Endothelial cell of umbilical vein (primary cell): Measurements from ENCODE around the gene ZBTB7C. TPM values are rescaled to one million over a fixed set of nuclear protein-coding genes. Genes with fewer than 3 reads are reported as not detected.

ENCODE experiments used
- BruUV-seq: library from RNA; stranded (reverse); fragments of 400-500 nt; replicated peaks from 2 replicates; lab custom pipeline; 2021; lab: Mats Ljungman, UMichigan
- CTCF ChIA-PET: fragments of 300-600, 350-600 bp; sonication (Branson Sonifier 250); formaldehyde crosslinking; loops from one replicate; lab custom pipeline; 2021; ENCODE audit warnings: antibody characterized with exemption, inconsistent platforms; lab: Charles Lee
- POLR2A ChIA-PET: fragments of 300-600, 350-600 bp; sonication (Branson Sonifier 250); formaldehyde crosslinking; loops from one replicate; lab custom pipeline; 2021; ENCODE audit warnings: antibody characterized with exemption, inconsistent platforms; lab: Charles Lee
- DNase-seq: peaks from one replicate; pipeline ENCODE4 v3.0.0-alpha.2; 2011; ENCODE audit warnings: low read depth, low spot score
- FAIRE-seq: peaks from 2 replicates; lab custom pipeline; 2011; peaks lifted over from hg19 to GRCh38; lab: Jason Lieb, UNC
- H2AFZ ChIP-seq: 2 replicates; pipeline ENCODE4 v1.6.0; 2012; ENCODE audit warnings: low read depth, low read length, control low read depth, inconsistent platforms
- H3K27ac ChIP-seq: 2 replicates; pipeline ENCODE4 v1.5.1; 2011; ENCODE audit warnings: low read depth, mild to moderate bottlenecking, control low read depth, low read length, moderate library complexity; ENCODE audit not compliant: insufficient read depth
- H3K27me3 ChIP-seq, 2 experiments: 2 replicates each; pipeline versions ENCODE4 v1.6.0 to v1.6.1; 2011; ENCODE audit warnings: low read length in 2 of 2, mixed read lengths in 1 of 2; ENCODE audit not compliant: control insufficient read depth in 2 of 2, insufficient read depth in 2 of 2
- H3K36me3 ChIP-seq, 2 experiments: 2 replicates in 1 of 2; 3 replicates in 1 of 2; pipeline ENCODE4 v1.5.1; 2011; ENCODE audit warnings: low read length in 2 of 2, mild to moderate bottlenecking in 1 of 2, moderate library complexity in 1 of 2; ENCODE audit not compliant: control insufficient read depth in 2 of 2, insufficient read depth in 2 of 2; ENCODE audit errors: extremely low read depth in 1 of 2
- H3K4me1 ChIP-seq: 3 replicates; pipeline ENCODE4 v1.5.1; 2011; ENCODE audit warnings: mild to moderate bottlenecking, low read length; ENCODE audit not compliant: control insufficient read depth, insufficient read depth; ENCODE audit errors: extremely low read depth
- H3K4me2 ChIP-seq: 2 replicates; pipeline ENCODE4 v1.6.1; 2011; ENCODE audit warnings: low read length, control low read depth, mixed read lengths; ENCODE audit not compliant: insufficient read depth
- H3K4me3 ChIP-seq, 3 experiments: fragments of 200-600 bp in 1 of 3; sonication (generic), shearing (Covaris generic) in 1 of 3; replicated peaks in 1 of 3; 2 replicates each; pipeline ENCODE4 v1.5.1; 2011 to 2016; ENCODE audit warnings: control low read depth in 3 of 3, low read length in 3 of 3, mild to moderate bottlenecking in 2 of 3, inconsistent platforms in 1 of 3, low read depth in 1 of 3, moderate library complexity in 1 of 3; ENCODE audit not compliant: insufficient read depth in 1 of 3
- H3K79me2 ChIP-seq: 2 replicates; pipeline ENCODE4 v1.6.0; 2012; ENCODE audit warnings: low read length, inconsistent platforms; ENCODE audit not compliant: control insufficient read depth, insufficient read depth
- H3K9ac ChIP-seq: replicated peaks from 2 replicates; pipeline ENCODE3; 2011; ENCODE audit warnings: low read length, control low read depth; ENCODE audit not compliant: insufficient read depth; ENCODE audit errors: extremely low read depth
- H3K9me1 ChIP-seq: replicated peaks from 3 replicates; pipeline ENCODE4 v1.6.0; 2011; ENCODE audit warnings: mild to moderate bottlenecking, low read length; ENCODE audit not compliant: control insufficient read depth, insufficient read depth; ENCODE audit errors: extremely low read depth
- H3K9me3 ChIP-seq: replicated peaks from 2 replicates; pipeline ENCODE4 v1.5.1; 2012; ENCODE audit warnings: low read length, inconsistent platforms; ENCODE audit not compliant: control insufficient read depth, insufficient read depth
- H4K20me1 ChIP-seq: replicated peaks from 2 replicates; pipeline ENCODE3; 2011; ENCODE audit warnings: mild to moderate bottlenecking, low read length; ENCODE audit not compliant: control insufficient read depth, insufficient read depth; ENCODE audit errors: extremely low read depth
- CTCF ChIP-seq, 2 donors: IDR thresholded peaks; 1 replicate in 1 of 2; 2 replicates in 1 of 2; pipeline ENCODE4 v1.5.1; 2011; ENCODE audit warnings: low read length in 2 of 2, mild to moderate bottlenecking in 2 of 2, moderate library complexity in 2 of 2, control low read depth in 1 of 2, inconsistent platforms in 1 of 2, low read depth in 1 of 2; ENCODE audit not compliant: insufficient read depth in 1 of 2; ENCODE audit errors: extremely low read depth in 1 of 2
- EZH2 ChIP-seq: IDR thresholded peaks from 2 replicates; pipeline ENCODE4 v1.6.1; 2012; ENCODE audit warnings: borderline replicate concordance, low read depth, mild to moderate bottlenecking, moderate library complexity, low read length, inconsistent platforms; ENCODE audit not compliant: severe bottlenecking
- FOS ChIP-seq: IDR thresholded peaks from 2 replicates; pipeline ENCODE4 v1.6.1; 2011; ENCODE audit warnings: mild to moderate bottlenecking, low read length, moderate library complexity, borderline replicate concordance; ENCODE audit not compliant: insufficient read depth
- GATA2 ChIP-seq: IDR thresholded peaks from 2 replicates; pipeline ENCODE4 v1.7.0; 2011; ENCODE audit warnings: low read depth, mild to moderate bottlenecking, moderate library complexity, mixed read lengths, low read length; ENCODE audit not compliant: insufficient read length, insufficient read depth
- JUN ChIP-seq: IDR thresholded peaks from 2 replicates; pipeline ENCODE4 v1.6.1; 2011; ENCODE audit warnings: borderline replicate concordance, low read depth; ENCODE audit not compliant: insufficient read length, insufficient read depth
- MAX ChIP-seq: IDR thresholded peaks from 2 replicates; pipeline ENCODE4 v1.6.1; 2011; ENCODE audit not compliant: insufficient read depth, insufficient read length
- MYC ChIP-seq: IDR thresholded peaks from one replicate; pipeline ENCODE4 v1.6.1; 2011; ENCODE audit warnings: mild to moderate bottlenecking, low read depth, low read length
- POLR2A ChIP-seq: IDR thresholded peaks from 2 replicates; pipeline ENCODE4 v1.6.1; 2012; ENCODE audit warnings: low read depth, mild to moderate bottlenecking, control low read depth, low read length
- POLR2AphosphoS5 ChIP-seq: IDR thresholded peaks from 2 replicates; pipeline ENCODE4 v1.6.1; 2012; ENCODE audit warnings: low read depth, mild to moderate bottlenecking, control low read depth, low read length, moderate library complexity; ENCODE audit not compliant: insufficient read depth
- dilution Hi-C: fragments of 300-500 bp; cut with MboI; formaldehyde crosslinking; loops from one replicate; pipeline ENCODE4 v1.15.0; 2019; ENCODE audit warnings: low sequenced_read_pairs; ENCODE audit not compliant: extremely low pct_ligation_motif_present
- intact Hi-C: fragments of 100-400 bp; cut with micrococcal nuclease; formaldehyde crosslinking; loops from one replicate; pipeline ENCODE4 v1.10.0; 2022
- polyA plus RNA-seq, 4 experiments: library from polyadenylated mRNA; depleted of rRNA in 3 of 4; stranded (reverse) in 3 of 4; unstranded in 1 of 4; fragments of >200 nt; gene quantifications; 2 replicates each; pipeline versions ENCODE4 v1.2.1 to v1.2.3, GENCODE V29; 2011 to 2012; ENCODE audit warnings: missing spikeins in 1 of 4
- total RNA-seq: library from RNA; stranded (reverse); gene quantifications from 2 replicates; pipeline ENCODE4 v1.2.3, GENCODE V29; 2021

The ZBTB7C gene
- total and polyA plus RNA-seq, 2 donors (not counting 3 experiments of a cell fraction or from before 2014, with no cell fraction given) = not detected

GRCh38 chr18:48095726-48096125 is 313.5 kb downstream of the ZBTB7C start:
- H3K4me2 ChIP-seq = no peak overlapping the region
- no peaks in the 10 kb centered on the region for H3K9me3 ChIP-seq
- peaks cover 2% of the 10 kb centered on the region for H3K4me1 ChIP-seq
- H3K27ac ChIP-seq = no peak overlapping the region
- H3K79me2 ChIP-seq = no peaks in the 10 kb centered on the region
- FAIRE-seq = no peak
- TF ChIP-seq MAX = no peak
- no peak for TF ChIP-seq POLR2AphosphoS5
- TF ChIP-seq CTCF (IDR thresholded peaks at IDR 0.05; ENCODE audit: extremely low read depth in 1 of 2, insufficient read depth in 1 of 2, low read depth in 1 of 2, low read length in 2 of 2) = no peak
- TF ChIP-seq MYC = no peak
- TF ChIP-seq JUN = no peak
- TF ChIP-seq POLR2A = no peak
- no peak for TF ChIP-seq EZH2
- H2AFZ ChIP-seq = no peak overlapping the region
- POLR2A ChIA-PET = no interaction called here
- H3K9ac ChIP-seq = no peak overlapping the region
- intact Hi-C loops (no loop called here), dilution Hi-C loops (no loop called here)
- H3K27me3 ChIP-seq = peaks cover 4 to 7% of the 10 kb centered on the region in 2 experiments
- no peaks in the 10 kb centered on the region for H3K9me1 ChIP-seq
- DNase-seq = no peak
- H3K36me3 ChIP-seq = no peaks in the 10 kb centered on the region
- no TSS peak for BruUV-seq
- H3K4me3 ChIP-seq = no peak overlapping the region
- CTCF ChIA-PET = no interaction called here
- no peaks in the 10 kb centered on the region for H4K20me1 ChIP-seq

GRCh38 chr18:48093104-48093503 is 316.1 kb downstream of the ZBTB7C start:
- Histone ChIP-seq H3K9ac (no peak overlapping the region), H3K4me2 (no peak overlapping the region), H3K27ac (no peak overlapping the region), H3K4me1 (peaks cover 2% of the 10 kb centered on the region), H3K79me2 (no peaks in the 10 kb centered on the region), H3K36me3 (no peaks in the 10 kb centered on the region), H3K9me3 (no peaks in the 10 kb centered on the region), H3K27me3 (peaks cover 4 to 7% of the 10 kb centered on the region in 2 experiments), H2AFZ (no peak overlapping the region), H4K20me1 (no peaks in the 10 kb centered on the region), H3K9me1 (no peaks in the 10 kb centered on the region), H3K4me3 (no peak overlapping the region)
- dilution Hi-C loops = no loop called here
- CTCF ChIA-PET = no interaction called here
- FAIRE-seq = no peak
- DNase-seq = no peak
- TF ChIP-seq POLR2AphosphoS5 = no peak
- no peak for TF ChIP-seq MAX
- TF ChIP-seq CTCF (IDR thresholded peaks at IDR 0.05; ENCODE audit: extremely low read depth in 1 of 2, insufficient read depth in 1 of 2, low read depth in 1 of 2, low read length in 2 of 2) = no peak
- no peak for TF ChIP-seq JUN
- no peak for TF ChIP-seq MYC
- no peak for TF ChIP-seq POLR2A
- no peak for TF ChIP-seq GATA2
- TF ChIP-seq FOS = no peak
- intact Hi-C loops = no loop called here
- POLR2A ChIA-PET = no interaction called here
- BruUV-seq = no TSS peak
